MM.1S (cell line): Measurements from ENCODE around the gene ABCA9.

ENCODE experiments used
- DNase-seq: peaks from one replicate; pipeline ENCODE4 v3.0.0-alpha.2; 2015
- H2AFZ ChIP-seq: fragments of 300-600 bp; sonication (generic); 2 replicates; pipeline ENCODE4 v1.6.0; 2016; ENCODE audit warnings: antibody characterized with exemption, low read length
- H3F3A ChIP-seq: fragments of 300-600 bp; sonication (generic); 2 replicates; pipeline ENCODE4 v1.6.1; 2016; ENCODE audit warnings: mild to moderate bottlenecking, antibody characterized with exemption, low read length, moderate library complexity, mixed read lengths; ENCODE audit not compliant: insufficient read depth
- H3K27ac ChIP-seq: fragments of 300-600 bp; sonication (generic); 2 replicates; pipeline ENCODE4 v1.5.1; 2016; ENCODE audit warnings: mild to moderate bottlenecking, low read length
- H3K27me3 ChIP-seq: fragments of 300-600 bp; sonication (generic); replicated peaks from 2 replicates; pipeline ENCODE4 v1.6.0; 2016; ENCODE audit warnings: low read length; ENCODE audit not compliant: insufficient read depth
- H3K36me3 ChIP-seq: fragments of 300-600 bp; sonication (generic); replicated peaks from 2 replicates; pipeline ENCODE4 v1.6.1; 2016; ENCODE audit warnings: mild to moderate bottlenecking, low read length, mixed read lengths; ENCODE audit not compliant: insufficient read depth
- H3K4me1 ChIP-seq: fragments of 300-600 bp; sonication (generic); 2 replicates; pipeline ENCODE4 v1.6.1; 2016; ENCODE audit warnings: low read length, mixed read lengths
- H3K4me2 ChIP-seq: fragments of 300-600 bp; sonication (generic); 2 replicates; pipeline ENCODE4 v1.6.0; 2016; ENCODE audit warnings: low read depth, low read length
- H3K4me3 ChIP-seq: fragments of 300-600 bp; sonication (generic); 2 replicates; pipeline ENCODE4 v1.5.1; 2016; ENCODE audit warnings: low read length, mixed read lengths
- H3K79me2 ChIP-seq: fragments of 300-600 bp; sonication (generic); 2 replicates; pipeline ENCODE4 v1.6.1; 2016; ENCODE audit warnings: mixed run types, low read length, mixed read lengths
- H3K9ac ChIP-seq: fragments of 300-600 bp; sonication (generic); 2 replicates; pipeline ENCODE4 v1.6.1; 2016; ENCODE audit warnings: low read length, mixed read lengths
- H3K9me2 ChIP-seq: fragments of 300-600 bp; sonication (generic); replicated peaks from 2 replicates; pipeline ENCODE4 v1.6.1; 2016; ENCODE audit warnings: mild to moderate bottlenecking, low read length, mixed read lengths; ENCODE audit not compliant: insufficient read depth
- H3K9me3 ChIP-seq: fragments of 300-600 bp; sonication (generic); replicated peaks from 2 replicates; pipeline ENCODE4 v1.6.1; 2016; ENCODE audit warnings: mild to moderate bottlenecking, low read length, mixed read lengths; ENCODE audit not compliant: insufficient read depth
- H4K20me1 ChIP-seq: fragments of 300-600 bp; sonication (generic); 2 replicates; pipeline ENCODE4 v1.6.1; 2016; ENCODE audit warnings: mild to moderate bottlenecking, low read length, moderate library complexity, mixed read lengths; ENCODE audit not compliant: insufficient read depth
- EZH2 ChIP-seq: fragments of 300-600 bp; sonication (generic); optimal IDR thresholded peaks from 2 replicates; pipeline ENCODE3; 2017; ENCODE audit warnings: low read depth, mild to moderate bottlenecking, antibody characterized with exemption, low read length, mixed read lengths
- EZH2phosphoT487 ChIP-seq: fragments of 300-600 bp; sonication (generic); IDR thresholded peaks from 2 replicates; pipeline ENCODE4 v1.6.1; 2018; ENCODE audit warnings: antibody characterized with exemption, low read length
- TF ChIP-seq, protein P1 (sequence below): fragments of 300-600 bp; sonication (generic); IDR thresholded peaks from 2 replicates; pipeline ENCODE4 v1.5.1; 2016; ENCODE audit warnings: antibody characterized with exemption, low read length, mixed read lengths

The ABCA9 gene

DNA sequence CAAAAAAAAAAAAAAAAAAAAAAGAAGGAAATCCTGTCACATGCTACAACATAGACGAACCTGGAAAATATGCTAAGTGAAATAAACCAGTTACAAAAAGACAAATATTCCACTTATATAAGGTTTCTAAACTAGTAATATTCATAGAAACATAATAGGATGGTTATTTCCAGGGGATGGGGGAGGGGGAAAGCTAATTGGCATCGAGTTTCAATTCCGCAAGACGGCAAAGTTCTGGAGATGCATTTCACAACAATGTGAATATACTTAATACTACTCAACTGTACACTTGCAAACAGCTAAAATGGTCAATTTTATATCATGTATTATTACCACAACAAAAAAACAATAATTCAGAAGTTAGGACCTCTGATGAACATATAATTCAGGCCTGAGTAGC lies 37.9 kb upstream of the ABCA9 start:
- Histone ChIP-seq H3K36me3 (no peaks in the 10 kb centered on the region), H3K9ac (no peak overlapping the region), H2AFZ (no peak overlapping the region), H4K20me1 (no peaks in the 10 kb centered on the region), H3K27me3 (no peaks in the 10 kb centered on the region), H3K9me2 (no peaks in the 10 kb centered on the region), H3K4me3 (no peak overlapping the region), H3F3A (no peaks in the 10 kb centered on the region), H3K79me2 (no peaks in the 10 kb centered on the region), H3K4me2 (no peak overlapping the region), H3K27ac (no peak overlapping the region), H3K9me3 (no peaks in the 10 kb centered on the region), H3K4me1 (no peaks in the 10 kb centered on the region)
- no peak for DNase-seq
- TF ChIP-seq EZH2: no peak
- TF ChIP-seq, protein P1, sequence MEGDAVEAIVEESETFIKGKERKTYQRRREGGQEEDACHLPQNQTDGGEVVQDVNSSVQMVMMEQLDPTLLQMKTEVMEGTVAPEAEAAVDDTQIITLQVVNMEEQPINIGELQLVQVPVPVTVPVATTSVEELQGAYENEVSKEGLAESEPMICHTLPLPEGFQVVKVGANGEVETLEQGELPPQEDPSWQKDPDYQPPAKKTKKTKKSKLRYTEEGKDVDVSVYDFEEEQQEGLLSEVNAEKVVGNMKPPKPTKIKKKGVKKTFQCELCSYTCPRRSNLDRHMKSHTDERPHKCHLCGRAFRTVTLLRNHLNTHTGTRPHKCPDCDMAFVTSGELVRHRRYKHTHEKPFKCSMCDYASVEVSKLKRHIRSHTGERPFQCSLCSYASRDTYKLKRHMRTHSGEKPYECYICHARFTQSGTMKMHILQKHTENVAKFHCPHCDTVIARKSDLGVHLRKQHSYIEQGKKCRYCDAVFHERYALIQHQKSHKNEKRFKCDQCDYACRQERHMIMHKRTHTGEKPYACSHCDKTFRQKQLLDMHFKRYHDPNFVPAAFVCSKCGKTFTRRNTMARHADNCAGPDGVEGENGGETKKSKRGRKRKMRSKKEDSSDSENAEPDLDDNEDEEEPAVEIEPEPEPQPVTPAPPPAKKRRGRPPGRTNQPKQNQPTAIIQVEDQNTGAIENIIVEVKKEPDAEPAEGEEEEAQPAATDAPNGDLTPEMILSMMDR: no peak

DNA sequence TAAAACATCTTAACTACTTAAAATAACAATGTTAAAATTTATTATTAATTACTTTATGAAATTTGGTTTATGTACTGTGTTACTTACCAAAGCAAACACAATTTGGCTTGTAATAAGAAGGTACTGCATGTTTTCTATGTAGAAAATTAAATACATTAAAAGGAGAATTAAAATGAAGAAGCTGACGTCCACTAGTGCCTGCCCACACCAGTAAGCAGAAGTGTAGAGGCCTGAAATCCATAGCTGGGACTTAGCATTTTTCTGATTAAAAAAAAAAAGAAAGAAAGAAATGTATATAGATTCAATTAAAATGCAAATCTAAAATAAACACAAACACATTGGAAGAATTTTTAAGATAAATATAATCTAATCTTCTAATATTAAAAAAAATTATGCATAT lies 35.8 kb upstream of the ABCA9 start:
- Histone ChIP-seq H4K20me1 (no peaks in the 10 kb centered on the region), H3K4me3 (no peak overlapping the region), H3K9me2 (no peaks in the 10 kb centered on the region), H3K4me2 (no peak overlapping the region), H3K27ac (no peak overlapping the region), H3K9me3 (no peaks in the 10 kb centered on the region), H3K9ac (no peak overlapping the region), H3K36me3 (no peaks in the 10 kb centered on the region), H2AFZ (no peak overlapping the region), H3K4me1 (no peaks in the 10 kb centered on the region), H3K79me2 (no peaks in the 10 kb centered on the region), H3F3A (no peaks in the 10 kb centered on the region), H3K27me3 (no peaks in the 10 kb centered on the region)
- no peak for DNase-seq
- TF ChIP-seq EZH2phosphoT487 (no peak), EZH2 (no peak)
- TF ChIP-seq, protein P1: no peak

DNA sequence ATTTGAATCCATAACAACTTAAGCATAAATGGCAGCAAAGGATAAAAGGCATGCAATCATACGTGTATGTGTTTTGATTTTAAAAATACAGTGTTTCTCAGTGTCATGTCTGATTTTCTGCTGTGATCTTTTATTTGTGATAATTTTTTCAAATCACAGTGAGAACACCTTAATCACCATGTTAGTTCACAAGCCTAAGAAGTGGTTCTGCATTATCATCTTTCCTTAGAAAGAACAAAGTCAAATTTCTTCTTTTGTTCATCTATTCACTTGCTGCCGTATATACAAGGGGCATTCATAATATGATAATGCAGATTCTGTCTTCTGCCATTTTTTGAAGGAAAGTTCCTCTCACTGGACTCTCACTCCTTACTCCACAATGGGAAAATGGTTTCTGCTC lies 33.3 kb upstream of the ABCA9 start:
- no peaks in the 10 kb centered on the region for H3F3A ChIP-seq
- no peaks in the 10 kb centered on the region for H3K9me2 ChIP-seq
- H3K36me3 ChIP-seq: no peaks in the 10 kb centered on the region
- no peaks in the 10 kb centered on the region for H4K20me1 ChIP-seq
- H3K4me1 ChIP-seq: no peaks in the 10 kb centered on the region
- H3K27me3 ChIP-seq: no peaks in the 10 kb centered on the region
- no peak overlapping the region for H3K4me2 ChIP-seq
- H2AFZ ChIP-seq: no peak overlapping the region
- H3K27ac ChIP-seq: no peak overlapping the region
- no peaks in the 10 kb centered on the region for H3K79me2 ChIP-seq
- H3K9me3 ChIP-seq: no peaks in the 10 kb centered on the region
- DNase-seq: no peak
- TF ChIP-seq EZH2: no peak
- TF ChIP-seq EZH2phosphoT487: no peak
- TF ChIP-seq, protein P1: no peak
- no peak overlapping the region for H3K9ac ChIP-seq
- H3K4me3 ChIP-seq: no peak overlapping the region
